Trophoblast cell (in vitro differentiated cells and primary cell): ENCODE results near the gene GRM4.

ENCODE experiments used
- DNase-seq, 2 donors: peaks; one replicate each; pipeline ENCODE4 v3.0.0-alpha.2; 2016
- H2AFZ ChIP-seq: 2 replicates; pipeline ENCODE4 v1.6.1; 2013; ENCODE audit warnings: low read length, moderate library complexity, mild to moderate bottlenecking; ENCODE audit not compliant: insufficient read depth, poor library complexity
- H2AK5ac ChIP-seq: 2 replicates; pipeline ENCODE4 v1.6.1; 2013; ENCODE audit warnings: mild to moderate bottlenecking, low read length
- H2BK120ac ChIP-seq: 2 replicates; pipeline ENCODE4 v1.6.1; 2013; ENCODE audit warnings: low read length, mild to moderate bottlenecking, moderate library complexity; ENCODE audit not compliant: insufficient read depth, poor library complexity
- H2BK12ac ChIP-seq: 2 replicates; pipeline ENCODE4 v1.6.1; 2013; ENCODE audit warnings: mild to moderate bottlenecking, low read length, moderate library complexity
- H2BK5ac ChIP-seq: 2 replicates; pipeline ENCODE4 v1.6.1; 2013; ENCODE audit warnings: low read length, low read depth, moderate library complexity, mild to moderate bottlenecking; ENCODE audit not compliant: poor library complexity
- H3K14ac ChIP-seq: 2 replicates; pipeline ENCODE4 v1.6.1; 2013; ENCODE audit warnings: mild to moderate bottlenecking, low read length
- H3K18ac ChIP-seq: 2 replicates; pipeline ENCODE4 v1.6.1; 2013; ENCODE audit warnings: mild to moderate bottlenecking, low read length
- H3K23ac ChIP-seq: 2 replicates; pipeline ENCODE4 v1.6.1; 2013; ENCODE audit warnings: low read length
- H3K27ac ChIP-seq: 2 replicates; pipeline ENCODE4 v1.5.1; 2013; ENCODE audit warnings: low read depth, mild to moderate bottlenecking, inconsistent platforms, low read length, moderate library complexity
- H3K27me3 ChIP-seq: 2 replicates; pipeline ENCODE4 v1.6.1; 2013; ENCODE audit warnings: inconsistent platforms, mild to moderate bottlenecking, low read length, moderate library complexity; ENCODE audit not compliant: insufficient read depth
- H3K36me3 ChIP-seq, 2 experiments: 1 replicate in 1 of 2; 2 replicates in 1 of 2; pipeline ENCODE4 v1.6.1; 2013; ENCODE audit warnings: low read length in 2 of 2, mild to moderate bottlenecking in 2 of 2, moderate library complexity in 1 of 2; ENCODE audit not compliant: insufficient read depth in 2 of 2, control insufficient read depth in 1 of 2
- H3K4ac ChIP-seq: 2 replicates; pipeline ENCODE4 v1.6.1; 2013; ENCODE audit warnings: low read depth, mild to moderate bottlenecking, low read length, moderate library complexity
- H3K4me1 ChIP-seq, 2 experiments: 1 replicate in 1 of 2; 2 replicates in 1 of 2; pipeline ENCODE4 v1.6.1; 2013; ENCODE audit warnings: low read length in 2 of 2, mild to moderate bottlenecking in 2 of 2, moderate library complexity in 1 of 2; ENCODE audit not compliant: insufficient read depth in 2 of 2, control insufficient read depth in 1 of 2
- H3K4me2 ChIP-seq: 2 replicates; pipeline ENCODE4 v1.6.1; 2013; ENCODE audit warnings: inconsistent platforms, mild to moderate bottlenecking, low read length, moderate library complexity
- H3K4me3 ChIP-seq: 2 replicates; pipeline ENCODE4 v1.5.1; 2013; ENCODE audit warnings: mild to moderate bottlenecking, low read depth, low read length, inconsistent platforms
- H3K79me1 ChIP-seq: one replicate; pipeline ENCODE4 v1.6.1; 2013; ENCODE audit warnings: low read length
- H3K79me2 ChIP-seq: 2 replicates; pipeline ENCODE4 v1.6.1; 2013; ENCODE audit warnings: low read length, mild to moderate bottlenecking; ENCODE audit not compliant: control insufficient read depth, insufficient read depth, poor library complexity
- H3K9ac ChIP-seq: 2 replicates; pipeline ENCODE4 v1.6.1; 2013; ENCODE audit warnings: mild to moderate bottlenecking, low read length
- H3K9me3 ChIP-seq: 2 replicates; pipeline ENCODE4 v1.6.1; 2013; ENCODE audit warnings: low read depth, mild to moderate bottlenecking, control low read depth, inconsistent platforms, low read length; ENCODE audit not compliant: insufficient read depth
- H4K12ac ChIP-seq: 2 replicates; pipeline ENCODE4 v1.6.1; 2013; ENCODE audit warnings: low read depth, mild to moderate bottlenecking, low read length, moderate library complexity
- H4K8ac ChIP-seq: 2 replicates; pipeline ENCODE4 v1.6.1; 2013; ENCODE audit warnings: low read depth, mild to moderate bottlenecking, low read length, moderate library complexity
- H4K91ac ChIP-seq: one replicate; pipeline ENCODE4 v1.6.1; 2013; ENCODE audit warnings: low read depth, mild to moderate bottlenecking, low read length, moderate library complexity
- WGBS: extraction: QIAGEN DNeasy Blood & Tissue Kit; methylation state at CpG from one replicate; pipeline ENCODE4 v1.1.7; 2013; ENCODE audit warnings: missing lambda C conversion rate; ENCODE audit not compliant: insufficient read length, insufficient coverage; ENCODE audit errors: extremely low coverage; 5-methylcytosine and 5-hydroxymethylcytosine counted together

GRM4 gene

DNA sequence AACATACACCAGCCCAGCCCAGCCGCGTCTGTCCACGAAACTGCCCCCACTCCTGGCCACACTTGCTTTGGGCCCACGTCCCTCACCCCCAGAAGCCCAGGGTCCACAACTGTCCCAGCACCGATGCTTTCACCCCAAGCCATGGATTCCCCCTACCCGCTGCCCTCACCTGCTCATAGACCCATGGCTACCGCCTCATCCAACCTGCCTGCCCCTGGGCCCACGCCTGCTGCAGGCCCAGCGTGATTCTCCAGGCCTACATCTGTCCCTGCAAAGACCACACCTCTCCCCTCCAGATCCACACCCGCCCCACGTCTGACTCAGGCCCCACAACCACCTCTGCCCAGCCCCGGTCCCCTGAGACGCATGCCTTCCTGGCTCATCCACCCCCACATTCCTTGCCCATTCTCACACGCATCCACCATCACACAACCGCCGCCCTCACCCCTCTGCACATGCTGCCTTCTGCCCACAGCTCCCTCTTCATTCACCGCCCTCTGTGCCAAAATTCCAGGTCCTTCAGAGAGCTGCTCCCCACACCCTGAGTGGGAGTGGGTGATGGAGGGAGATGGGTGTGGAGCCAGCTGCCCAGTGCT is 86.7 kb downstream of the GRM4 start:
- H4K12ac ChIP-seq = no peak overlapping the region
- H3K27ac ChIP-seq = no peak overlapping the region
- H3K9me3 ChIP-seq = peaks cover 2% of the 10 kb centered on the region
- no peak overlapping the region for H2BK12ac ChIP-seq
- WGBS = no CpG with 5 or more reads among the region's 17 CpGs
- H3K4me3 ChIP-seq = no peak overlapping the region
- no peak overlapping the region for H2AFZ ChIP-seq
- H3K18ac ChIP-seq = no peak overlapping the region
- H3K36me3 ChIP-seq = no peaks in the 10 kb centered on the region
- no peaks in the 10 kb centered on the region for H3K27me3 ChIP-seq
- DNase-seq = no peak
- H4K91ac ChIP-seq = no peak overlapping the region
- H3K9ac ChIP-seq = no peak overlapping the region
- no peak overlapping the region for H4K8ac ChIP-seq
- no peak overlapping the region for H3K4me2 ChIP-seq
- no peak overlapping the region for H2BK5ac ChIP-seq
- H3K14ac ChIP-seq = no peak overlapping the region
- no peak overlapping the region for H3K23ac ChIP-seq
- no peaks in the 10 kb centered on the region for H3K79me1 ChIP-seq
- no peak overlapping the region for H2AK5ac ChIP-seq
- no peaks in the 10 kb centered on the region for H3K79me2 ChIP-seq
- no peak overlapping the region for H2BK120ac ChIP-seq
- H3K4me1 ChIP-seq = no peaks in the 10 kb centered on the region
- H3K4ac ChIP-seq = no peak overlapping the region

DNA sequence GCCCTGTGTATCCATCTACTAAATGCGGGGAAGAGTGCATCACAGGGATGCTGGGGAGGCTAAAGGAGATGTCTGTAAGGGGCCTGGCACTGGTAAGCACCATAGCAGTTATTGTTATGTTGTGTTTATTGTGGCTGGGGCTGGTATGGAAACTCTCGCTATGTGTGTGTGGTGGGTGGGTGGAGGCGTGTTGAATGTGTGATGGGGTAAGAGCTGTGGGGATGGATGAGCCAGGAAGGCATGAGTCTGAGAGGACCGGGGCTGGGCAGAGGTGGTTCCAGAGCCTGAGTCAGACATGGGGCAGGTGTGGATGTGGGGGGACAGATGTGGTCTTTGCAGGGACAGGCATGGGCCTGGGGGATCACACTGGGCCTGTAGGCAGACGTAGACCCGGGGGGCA is 88.1 kb downstream of the GRM4 start:
- H3K36me3 ChIP-seq = no peaks in the 10 kb centered on the region
- H3K4ac ChIP-seq = no peak overlapping the region
- H2BK120ac ChIP-seq = no peak overlapping the region
- H3K23ac ChIP-seq = no peak overlapping the region
- H4K91ac ChIP-seq = no peak overlapping the region
- no peak overlapping the region for H3K9ac ChIP-seq
- H3K14ac ChIP-seq = no peak overlapping the region
- no peak overlapping the region for H2BK5ac ChIP-seq
- H3K4me3 ChIP-seq = no peak overlapping the region
- H3K18ac ChIP-seq = no peak overlapping the region
- no peak overlapping the region for H4K12ac ChIP-seq
- no peaks in the 10 kb centered on the region for H3K27me3 ChIP-seq
- H2AK5ac ChIP-seq = no peak overlapping the region
- DNase-seq = no peak
- peaks cover 2% of the 10 kb centered on the region for H3K9me3 ChIP-seq
- no peaks in the 10 kb centered on the region for H3K79me1 ChIP-seq
- no peak overlapping the region for H4K8ac ChIP-seq
- H3K4me2 ChIP-seq = no peak overlapping the region
- H3K79me2 ChIP-seq = no peaks in the 10 kb centered on the region
- WGBS = 100% methylated on average over 1 of the region's 6 CpGs
- H3K4me1 ChIP-seq = no peaks in the 10 kb centered on the region
- H2AFZ ChIP-seq = no peak overlapping the region
- no peak overlapping the region for H3K27ac ChIP-seq
- H2BK12ac ChIP-seq = no peak overlapping the region

DNA sequence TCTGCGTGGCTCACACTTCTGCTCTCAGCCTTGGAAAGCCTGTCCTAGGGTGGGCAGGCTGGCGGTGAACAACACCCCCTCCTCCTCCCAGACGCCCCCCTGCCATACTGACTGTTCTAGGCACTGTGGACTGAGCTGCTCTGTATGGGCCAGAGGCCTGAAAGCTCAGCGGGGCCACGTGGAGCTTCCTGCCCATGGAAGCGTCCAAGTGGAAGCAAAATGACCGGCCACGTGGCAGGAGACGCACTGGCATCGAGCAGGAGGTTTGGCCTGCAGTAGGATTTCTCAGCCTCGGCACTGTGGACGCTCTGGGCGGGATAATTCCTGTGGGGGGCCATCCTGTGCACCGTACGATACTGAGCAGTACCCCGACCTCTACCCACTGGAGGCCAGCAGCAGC is 88.7 kb downstream of the GRM4 start:
- no peak overlapping the region for H3K23ac ChIP-seq
- H3K27ac ChIP-seq = no peak overlapping the region
- H3K79me2 ChIP-seq = no peaks in the 10 kb centered on the region
- no peak overlapping the region for H2AK5ac ChIP-seq
- H4K8ac ChIP-seq = no peak overlapping the region
- H3K9ac ChIP-seq = no peak overlapping the region
- no peaks in the 10 kb centered on the region for H3K27me3 ChIP-seq
- no peak overlapping the region for H4K91ac ChIP-seq
- H2BK12ac ChIP-seq = no peak overlapping the region
- DNase-seq = no peak
- H3K4ac ChIP-seq = no peak overlapping the region
- peaks cover 2% of the 10 kb centered on the region for H3K9me3 ChIP-seq
- H4K12ac ChIP-seq = no peak overlapping the region
- no peak overlapping the region for H2AFZ ChIP-seq
- no peak overlapping the region for H3K4me2 ChIP-seq
- no peak overlapping the region for H2BK5ac ChIP-seq
- no peak overlapping the region for H3K18ac ChIP-seq
- no peaks in the 10 kb centered on the region for H3K79me1 ChIP-seq
- H2BK120ac ChIP-seq = no peak overlapping the region
- H3K4me3 ChIP-seq = no peak overlapping the region
- H3K14ac ChIP-seq = no peak overlapping the region
- H3K36me3 ChIP-seq = no peaks in the 10 kb centered on the region
- no peaks in the 10 kb centered on the region for H3K4me1 ChIP-seq
- no CpG with 5 or more reads among the region's 16 CpGs for WGBS

DNA sequence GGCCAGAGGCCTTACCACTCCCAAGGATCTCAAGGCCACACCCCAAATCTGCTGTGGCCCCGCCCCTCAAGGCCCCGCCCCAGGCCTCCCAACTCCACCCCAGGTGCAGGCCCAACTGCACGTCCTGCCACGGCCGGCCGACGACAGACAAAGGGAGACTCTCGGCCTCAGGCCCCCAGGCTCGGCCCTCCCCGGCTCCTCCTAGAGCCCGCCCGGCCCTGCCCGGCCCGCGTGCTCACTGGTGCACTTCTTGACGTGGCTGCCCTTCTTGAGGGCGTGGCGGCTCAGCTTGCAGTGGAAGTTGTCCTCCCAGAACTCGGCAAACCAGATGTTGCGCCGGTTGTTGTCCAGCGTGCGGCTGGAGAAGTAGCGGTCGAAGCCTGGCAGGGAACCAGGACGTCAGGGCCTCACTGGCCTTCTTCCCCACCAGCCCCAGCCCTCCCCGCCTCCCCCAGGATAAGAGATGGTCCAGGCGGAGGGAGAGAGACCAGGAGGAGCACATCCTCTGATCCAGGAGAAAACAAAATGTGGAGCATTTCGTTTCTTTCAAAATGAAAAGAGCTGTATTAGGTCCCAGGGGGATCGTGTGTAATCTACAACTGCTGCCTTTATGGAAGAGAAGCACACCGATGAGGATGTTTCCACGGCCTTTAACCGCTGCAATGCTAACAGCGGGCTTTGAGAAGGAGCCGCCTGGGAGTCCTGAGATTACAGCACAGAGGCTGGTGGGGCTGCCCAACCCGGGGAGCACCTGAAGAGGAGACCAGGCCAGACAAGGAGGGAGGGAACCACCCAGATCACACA is 89.4 kb downstream of the GRM4 start:
- DNase-seq = peak; percentile 57 to 62
- no peak overlapping the region for H3K18ac ChIP-seq
- WGBS = no CpG with 5 or more reads among the region's 36 CpGs
- no peak overlapping the region for H4K91ac ChIP-seq
- H3K27ac ChIP-seq = no peak overlapping the region
- no peak overlapping the region for H3K4me3 ChIP-seq
- H3K4me1 ChIP-seq = no peaks in the 10 kb centered on the region
- no peaks in the 10 kb centered on the region for H3K36me3 ChIP-seq
- no peak overlapping the region for H4K8ac ChIP-seq
- H2AK5ac ChIP-seq = no peak overlapping the region
- no peak overlapping the region for H3K4ac ChIP-seq
- H3K9me3 ChIP-seq = peaks cover 2% of the 10 kb centered on the region
- H3K14ac ChIP-seq = no peak overlapping the region
- no peaks in the 10 kb centered on the region for H3K79me2 ChIP-seq
- H4K12ac ChIP-seq = no peak overlapping the region
- H2BK120ac ChIP-seq = no peak overlapping the region
- H3K4me2 ChIP-seq = no peak overlapping the region
- H2BK12ac ChIP-seq = no peak overlapping the region
- no peaks in the 10 kb centered on the region for H3K79me1 ChIP-seq
- H3K23ac ChIP-seq = no peak overlapping the region
- H3K27me3 ChIP-seq = no peaks in the 10 kb centered on the region
- no peak overlapping the region for H2AFZ ChIP-seq
- H3K9ac ChIP-seq = no peak overlapping the region
- no peak overlapping the region for H2BK5ac ChIP-seq
